PFSK-1 (cell line): ENCODE results near the gene BTBD16.

Experiments used
- FOXP2 ChIP-seq: optimal IDR thresholded peaks from 2 replicates; pipeline ENCODE3; 2011; ENCODE audit warnings: borderline replicate concordance, control low read depth, inconsistent platforms; ENCODE audit not compliant: insufficient read depth; ENCODE audit errors: extremely low read length, extremely low read depth
- POLR2AphosphoS5 ChIP-seq: IDR thresholded peaks from 2 replicates; pipeline ENCODE4 v1.6.1; 2012; ENCODE audit warnings: low read depth, mild to moderate bottlenecking, control low read depth, low read length, moderate library complexity
- REST ChIP-seq, 2 experiments: IDR thresholded peaks; 2 replicates each; pipeline versions ENCODE4 v1.6.1 to v1.8.0; 2011 to 2012; ENCODE audit warnings: low read depth in 2 of 2, low read length in 2 of 2, control low read depth in 1 of 2, inconsistent platforms in 1 of 2, mild to moderate bottlenecking in 1 of 2, moderate library complexity in 1 of 2; ENCODE audit not compliant: insufficient read depth in 1 of 2
- SIN3A ChIP-seq: IDR thresholded peaks from 2 replicates; pipeline ENCODE4 v1.6.1; 2012; ENCODE audit warnings: mild to moderate bottlenecking, low read length, moderate library complexity, borderline replicate concordance; ENCODE audit not compliant: insufficient read depth
- TAF1 ChIP-seq: IDR thresholded peaks from 2 replicates; pipeline ENCODE4 v1.6.1; 2012; ENCODE audit warnings: low read length, control low read depth, borderline replicate concordance; ENCODE audit not compliant: insufficient read depth

- no peak for TF ChIP-seq SIN3A
- no peak for TF ChIP-seq REST (IDR thresholded peaks at IDR 0.05; ENCODE audit: insufficient read depth in 1 of 2, low read depth in 2 of 2, low read length in 2 of 2)
- TF ChIP-seq POLR2AphosphoS5 = no peak
- no peak for TF ChIP-seq FOXP2
- no peak for TF ChIP-seq TAF1
Observed at GRCh38 chr10:122301055-122301810, 30.1 kb downstream of the BTBD16 start.
